Measurements from ENCODE around the gene HS3ST6. TPM values are rescaled to one million over a fixed set of nuclear protein-coding genes. Genes with fewer than 3 reads are reported as not detected.
"Not testable (repeated sequence)": the region's sequence is repeated elsewhere in the genome, so short reads cannot be mapped to it uniquely, and the experiment has no call there.

HS3ST6 gene
- total and polyA plus RNA-seq, 7 experiments from 2014 or later = not detected

GRCh38 chr16:1897692-1898091 is 20.5 kb downstream of the HS3ST6 start:
- H3K27ac ChIP-seq (ENCODE audit: low read depth, low read length); CTCF ChIA-PET; H3K27me3 ChIP-seq (ENCODE audit: control insufficient read depth in 2 of 2, insufficient read depth in 2 of 2, low read length in 2 of 2); H3K9me3 ChIP-seq (ENCODE audit: control insufficient read depth in 2 of 3, low read length in 3 of 3); H3K4me3 Mint-ChIP-seq; POLR2A ChIA-PET; DNase-seq; ATAC-seq; H3K9me3 Mint-ChIP-seq; H3K27ac Mint-ChIP-seq; H3K4me3 ChIP-seq (ENCODE audit: low read length); intact Hi-C loops (cut with micrococcal nuclease); H3K36me3 Mint-ChIP-seq; H3K4me1 ChIP-seq (ENCODE audit: control insufficient read depth in 2 of 2, insufficient read depth in 2 of 2, low read length in 2 of 2); H3K36me3 ChIP-seq (ENCODE audit: control insufficient read depth in 2 of 3, insufficient read depth in 3 of 3, low read length in 3 of 3); H3K4me1 Mint-ChIP-seq: not testable (repeated sequence)
- H3K27me3 Mint-ChIP-seq = peaks cover 0 to 14% (median 7%) of the 10 kb centered on the region in 5 donors

GRCh38 chr16:1895949-1896675 is 22.1 kb downstream of the HS3ST6 start:
- Histone ChIP-seq H3K9me3 (ENCODE audit: control insufficient read depth in 2 of 3, low read length in 3 of 3) (no peaks in the 10 kb centered on the region), H3K36me3 (ENCODE audit: control insufficient read depth in 2 of 3, insufficient read depth in 3 of 3, low read length in 3 of 3) (no peaks in the 10 kb centered on the region), H3K27me3 (ENCODE audit: control insufficient read depth in 2 of 2, insufficient read depth in 2 of 2, low read length in 2 of 2) (no peaks in the 10 kb centered on the region), H3K27ac (ENCODE audit: low read depth, low read length) (no peak overlapping the region), H3K4me3 (ENCODE audit: low read length) (no peak overlapping the region), H3K4me1 (ENCODE audit: control insufficient read depth in 2 of 2, insufficient read depth in 2 of 2, low read length in 2 of 2) (no peaks in the 10 kb centered on the region)
- ChIA-PET CTCF (no interaction called here), POLR2A (no interaction called here)
- no peak overlapping the region for H3K4me3 Mint-ChIP-seq
- no peak for ATAC-seq
- no peak overlapping the region for H3K27ac Mint-ChIP-seq
- H3K27me3 Mint-ChIP-seq = peaks cover 0 to 19% (median 7%) of the 10 kb centered on the region in 5 donors
- no peak for DNase-seq
- intact Hi-C loops (cut with micrococcal nuclease) = no loop called here
- no peaks in the 10 kb centered on the region for H3K9me3 Mint-ChIP-seq
- no peaks in the 10 kb centered on the region for H3K36me3 Mint-ChIP-seq
- no peaks in the 10 kb centered on the region for H3K4me1 Mint-ChIP-seq

GRCh38 chr16:1895068-1895467 is 23.1 kb downstream of the HS3ST6 start:
- ATAC-seq = no peak
- ChIA-PET POLR2A (no interaction called here), CTCF (no interaction called here)
- no peaks in the 10 kb centered on the region for H3K4me1 ChIP-seq (ENCODE audit: control insufficient read depth in 2 of 2, insufficient read depth in 2 of 2, low read length in 2 of 2)
- H3K36me3 Mint-ChIP-seq = no peaks in the 10 kb centered on the region
- H3K27ac Mint-ChIP-seq = no peak overlapping the region
- H3K9me3 Mint-ChIP-seq = no peaks in the 10 kb centered on the region
- H3K9me3 ChIP-seq (ENCODE audit: control insufficient read depth in 2 of 3, low read length in 3 of 3) = no peaks in the 10 kb centered on the region
- peaks cover 0 to 2% (median 0%) of the 10 kb centered on the region in 7 donors for H3K4me1 Mint-ChIP-seq
- no peak overlapping the region for H3K27ac ChIP-seq (ENCODE audit: low read depth, low read length)
- peaks cover 0 to 26% (median 13%) of the 10 kb centered on the region in 5 donors for H3K27me3 Mint-ChIP-seq
- H3K4me3 ChIP-seq (ENCODE audit: low read length) = no peak overlapping the region
- intact Hi-C loops (cut with micrococcal nuclease) = no loop called here
- H3K36me3 ChIP-seq (ENCODE audit: control insufficient read depth in 2 of 3, insufficient read depth in 3 of 3, low read length in 3 of 3) = no peaks in the 10 kb centered on the region
- no peaks in the 10 kb centered on the region for H3K27me3 ChIP-seq (ENCODE audit: control insufficient read depth in 2 of 2, insufficient read depth in 2 of 2, low read length in 2 of 2)
- no peak for DNase-seq
- H3K4me3 Mint-ChIP-seq = no peak overlapping the region

GRCh38 chr16:1890708-1891050 is 27.5 kb downstream of the HS3ST6 start:
- ChIA-PET CTCF (no interaction called here), POLR2A (no interaction called here)
- DNase-seq = no peak
- no peaks in the 10 kb centered on the region for H3K36me3 Mint-ChIP-seq
- no peaks in the 10 kb centered on the region for H3K9me3 Mint-ChIP-seq
- no peaks in the 10 kb centered on the region for H3K9me3 ChIP-seq (ENCODE audit: control insufficient read depth in 2 of 3, low read length in 3 of 3)
- H3K36me3 ChIP-seq (ENCODE audit: control insufficient read depth in 2 of 3, insufficient read depth in 3 of 3, low read length in 3 of 3) = no peaks in the 10 kb centered on the region
- peaks cover 0 to 2% (median 0%) of the 10 kb centered on the region in 7 donors for H3K4me1 Mint-ChIP-seq
- no peak for ATAC-seq
- H3K4me1 ChIP-seq (ENCODE audit: control insufficient read depth in 2 of 2, insufficient read depth in 2 of 2, low read length in 2 of 2) = no peaks in the 10 kb centered on the region
- no peak overlapping the region for H3K4me3 ChIP-seq (ENCODE audit: low read length)
- peaks cover 0 to 29% (median 18%) of the 10 kb centered on the region in 5 donors for H3K27me3 Mint-ChIP-seq
- H3K27me3 ChIP-seq (ENCODE audit: control insufficient read depth in 2 of 2, insufficient read depth in 2 of 2, low read length in 2 of 2) = no peaks in the 10 kb centered on the region
- H3K27ac ChIP-seq (ENCODE audit: low read depth, low read length) = no peak overlapping the region
- intact Hi-C loops (cut with micrococcal nuclease) = no loop called here
- H3K27ac Mint-ChIP-seq = no peak overlapping the region
- no peak overlapping the region for H3K4me3 Mint-ChIP-seq

- Mint-ChIP-seq H3K4me3 (no peak overlapping the region), H3K27me3 (peaks cover 2 to 33% (median 20%) of the 10 kb centered on the region in 5 donors), H3K27ac (no peak overlapping the region), H3K4me1 (peaks cover 0 to 2% (median 0%) of the 10 kb centered on the region in 7 donors), H3K36me3 (no peaks in the 10 kb centered on the region), H3K9me3 (no peaks in the 10 kb centered on the region)
- CTCF ChIA-PET = no interaction called here
- ATAC-seq (no peak), DNase-seq (no peak)
- POLR2A ChIA-PET = no interaction called here
- Histone ChIP-seq H3K9me3 (ENCODE audit: control insufficient read depth in 2 of 3, low read length in 3 of 3) (no peaks in the 10 kb centered on the region), H3K4me1 (ENCODE audit: control insufficient read depth in 2 of 2, insufficient read depth in 2 of 2, low read length in 2 of 2) (no peaks in the 10 kb centered on the region), H3K36me3 (ENCODE audit: control insufficient read depth in 2 of 3, insufficient read depth in 3 of 3, low read length in 3 of 3) (no peaks in the 10 kb centered on the region), H3K27me3 (ENCODE audit: control insufficient read depth in 2 of 2, insufficient read depth in 2 of 2, low read length in 2 of 2) (no peaks in the 10 kb centered on the region), H3K4me3 (ENCODE audit: low read length) (no peak overlapping the region), H3K27ac (ENCODE audit: low read depth, low read length) (no peak overlapping the region)
- intact Hi-C loops (cut with micrococcal nuclease) = no loop called here
Measured at GRCh38 chr16:1890024-1890707, 28.0 kb downstream of the HS3ST6 start.

- ChIA-PET CTCF (no interaction called here), POLR2A (interaction anchor here (0.6 kb wide), 1 partner anchor 8 kb away, joined by 8 read pairs; no protein-coding TSS in a partner anchor)
- intact Hi-C loops (cut with micrococcal nuclease) = no loop called here
- Mint-ChIP-seq H3K9me3 (no peaks in the 10 kb centered on the region), H3K27ac (peak overlapping the region in 1 of 9 donors; percentile 30), H3K4me3 (no peak overlapping the region), H3K4me1 (peaks cover 0 to 2% (median 0%) of the 10 kb centered on the region in 7 donors), H3K27me3 (peaks cover 10 to 32% (median 15%) of the 10 kb centered on the region in 5 donors), H3K36me3 (no peaks in the 10 kb centered on the region)
- DNase-seq (no peak), ATAC-seq (no peak)
- H3K4me3 ChIP-seq (ENCODE audit: low read length) = no peak overlapping the region
- H3K4me1 ChIP-seq (ENCODE audit: control insufficient read depth in 2 of 2, insufficient read depth in 2 of 2, low read length in 2 of 2) = no peaks in the 10 kb centered on the region
- H3K27me3 ChIP-seq (ENCODE audit: control insufficient read depth in 2 of 2, insufficient read depth in 2 of 2, low read length in 2 of 2) = no peaks in the 10 kb centered on the region
- H3K9me3 ChIP-seq (ENCODE audit: control insufficient read depth in 2 of 3, low read length in 3 of 3) = no peaks in the 10 kb centered on the region
- H3K27ac ChIP-seq (ENCODE audit: low read depth, low read length) = no peak overlapping the region
- no peaks in the 10 kb centered on the region for H3K36me3 ChIP-seq (ENCODE audit: control insufficient read depth in 2 of 3, insufficient read depth in 3 of 3, low read length in 3 of 3)
Measured at GRCh38 chr16:1887711-1888354, 30.4 kb downstream of the HS3ST6 start.
